CD4-positive, alpha-beta T cell treated with Interleukin-21 for 1 hour (primary cell): ENCODE measurements around the gene KAT2B.

Source experiments
- DNase-seq: peaks from one replicate; pipeline ENCODE4 v3.0.0-alpha.2; 2020

KAT2B gene

DNA sequence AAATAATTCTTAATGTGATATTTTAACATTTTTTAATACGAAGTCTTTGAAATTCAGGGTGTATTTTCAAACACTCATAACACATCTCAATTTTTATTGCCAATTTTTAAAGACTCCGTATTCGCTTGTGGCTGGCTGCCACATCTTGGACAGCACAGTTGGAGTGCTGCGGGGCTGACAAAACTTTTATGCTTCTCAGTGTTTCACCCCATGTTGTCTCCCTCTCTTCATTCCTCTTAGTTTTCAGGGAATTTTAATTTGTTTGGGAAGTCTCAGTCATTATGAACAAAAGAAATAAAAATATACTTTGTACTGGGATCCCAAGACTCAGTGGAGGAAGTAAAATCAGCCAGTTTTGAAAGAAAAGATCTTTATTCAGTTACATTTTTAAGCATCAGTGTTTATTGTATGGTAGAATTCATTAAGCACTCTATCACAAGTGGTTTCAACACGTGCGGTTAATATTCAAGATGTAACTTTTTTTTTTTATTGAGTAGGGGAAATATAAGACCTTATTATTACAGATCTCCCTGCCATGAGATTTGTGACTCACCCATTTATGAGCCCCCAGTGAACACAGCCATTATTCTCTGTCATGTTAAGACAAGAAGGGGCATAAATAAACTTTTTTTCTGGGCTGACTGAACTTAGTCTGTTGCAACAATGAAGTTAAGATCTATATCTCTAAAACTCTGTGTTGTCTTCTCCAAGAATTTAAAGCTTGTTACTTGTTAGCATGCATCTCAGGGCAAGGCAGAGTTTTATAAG lies 26.8 kb downstream of the KAT2B start:
- DNase-seq: no peak

DNA sequence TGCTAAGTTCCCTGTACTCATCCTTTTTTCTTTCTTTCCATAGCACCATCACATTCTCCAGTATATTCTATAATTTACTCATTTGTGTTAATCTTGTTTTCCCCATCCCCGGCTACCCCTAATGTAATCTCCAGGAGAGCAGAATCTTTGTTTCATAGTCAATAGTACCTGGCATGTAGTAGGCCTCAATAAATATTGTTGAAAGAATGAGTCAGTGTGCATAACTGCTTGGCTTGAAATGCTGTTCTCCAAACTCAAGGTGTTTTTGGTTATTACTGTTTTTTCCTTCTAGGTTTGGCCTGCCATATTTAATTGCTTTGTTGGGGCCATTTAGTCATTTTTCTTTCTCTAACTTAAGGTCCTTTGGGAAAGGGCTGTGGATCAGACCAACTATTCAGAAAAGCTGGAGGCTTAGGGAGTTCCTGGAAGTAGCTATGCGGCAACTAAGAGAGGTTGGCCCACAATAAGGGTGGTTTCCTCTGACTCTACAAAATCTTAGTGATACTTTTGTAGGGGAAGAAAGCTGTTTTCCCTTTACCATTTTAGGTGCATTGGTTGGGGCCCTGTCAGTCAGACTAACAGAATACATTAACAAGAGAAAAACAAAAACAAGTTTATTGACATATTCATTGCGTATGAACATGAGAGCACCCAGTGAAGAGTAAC lies 28.4 kb downstream of the KAT2B start:
- DNase-seq: no peak

DNA sequence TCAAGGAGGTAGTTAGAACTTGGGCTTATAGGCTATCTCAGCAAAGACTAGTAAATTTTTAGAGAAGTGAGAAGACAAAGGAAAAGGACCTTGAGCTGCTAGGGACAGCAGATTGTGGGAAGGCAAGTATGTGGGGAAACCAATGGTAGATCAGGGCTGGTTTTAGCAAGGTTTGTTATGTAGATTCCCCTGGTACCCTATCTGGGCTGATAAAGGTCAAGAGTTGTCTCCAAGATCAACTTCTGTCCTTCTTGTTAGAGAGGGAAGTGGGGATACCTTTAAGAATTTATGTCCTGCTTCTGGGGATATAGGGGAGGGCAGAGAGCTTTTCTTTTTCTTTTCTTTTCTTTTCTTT lies 28.9 kb downstream of the KAT2B start:
- DNase-seq: no peak

DNA sequence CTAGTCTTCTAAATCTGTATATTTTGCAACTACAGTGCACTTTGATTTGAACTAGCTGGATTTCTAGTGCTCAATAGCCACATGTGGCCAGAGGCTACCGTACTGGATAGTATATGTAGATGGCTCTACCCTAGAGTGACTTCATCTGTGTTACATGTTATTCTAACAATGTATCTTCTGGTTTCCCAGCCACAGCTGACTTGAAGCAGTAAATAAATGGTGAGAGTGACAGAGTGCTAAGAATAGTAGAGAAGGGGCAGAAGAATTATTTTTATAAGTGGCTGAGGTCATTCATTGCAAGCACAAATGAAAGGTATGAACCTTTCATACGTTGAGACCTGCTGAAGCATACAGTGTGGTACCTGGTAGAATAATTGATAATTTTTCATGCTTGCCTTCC lies 30.9 kb downstream of the KAT2B start:
- DNase-seq: no peak

DNA sequence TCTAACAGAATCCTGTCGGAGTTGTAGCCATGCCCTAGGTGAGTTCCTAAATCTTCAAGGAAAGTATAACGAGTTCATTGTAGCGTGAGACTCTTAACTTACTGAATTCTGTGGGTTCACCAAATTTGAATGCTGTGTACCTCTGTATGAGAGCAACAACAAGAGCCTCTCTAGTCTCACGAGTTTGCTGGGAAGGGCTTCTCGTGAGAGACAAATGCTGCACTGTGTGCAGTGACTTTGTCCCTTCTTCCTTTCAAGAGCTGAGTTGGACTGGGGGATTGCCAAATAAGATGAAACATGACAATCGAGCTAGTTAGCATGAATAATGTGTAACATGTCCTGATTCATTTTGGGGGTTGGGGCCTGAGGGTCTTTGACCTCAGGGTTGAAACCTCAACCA lies 32.2 kb downstream of the KAT2B start:
- no peak for DNase-seq

DNA sequence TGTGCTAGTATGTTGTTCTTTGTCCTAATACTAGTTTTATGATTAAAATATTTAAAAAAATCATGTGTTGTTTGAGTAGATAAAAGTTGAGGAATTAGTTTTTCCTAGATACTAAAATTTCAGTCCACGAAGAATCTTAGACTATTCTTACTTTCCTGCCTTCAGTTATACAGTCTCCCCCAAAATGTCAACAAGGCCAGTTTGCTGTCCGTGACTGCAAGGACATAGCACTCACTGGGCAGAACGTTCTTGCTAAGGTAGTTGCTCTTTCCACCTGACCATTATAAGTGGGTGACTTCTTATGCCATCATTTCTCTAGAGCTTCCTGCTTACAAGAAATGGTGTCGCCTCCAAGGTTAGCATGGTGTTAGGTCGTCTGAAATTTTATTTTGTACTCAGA lies 32.8 kb downstream of the KAT2B start:
- no peak for DNase-seq

DNA sequence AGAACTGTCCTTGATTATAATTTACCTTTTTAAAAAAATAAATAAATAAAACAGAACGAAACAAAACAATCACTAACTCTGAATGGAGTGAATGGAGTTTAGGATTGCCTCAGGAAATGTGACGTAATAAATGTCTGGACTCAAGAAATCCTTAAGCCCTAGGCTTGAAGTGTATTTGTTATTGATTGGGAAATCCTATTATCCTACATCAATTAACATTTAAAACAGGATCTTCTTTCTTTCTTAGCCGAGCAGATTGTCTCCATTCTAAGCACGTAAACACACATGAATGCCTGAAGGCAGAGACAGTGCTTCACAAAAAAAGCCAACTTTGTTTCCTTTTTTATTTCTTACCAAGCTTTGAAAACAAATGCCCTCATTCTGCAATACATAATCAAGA lies 33.4 kb downstream of the KAT2B start:
- no peak for DNase-seq

DNA sequence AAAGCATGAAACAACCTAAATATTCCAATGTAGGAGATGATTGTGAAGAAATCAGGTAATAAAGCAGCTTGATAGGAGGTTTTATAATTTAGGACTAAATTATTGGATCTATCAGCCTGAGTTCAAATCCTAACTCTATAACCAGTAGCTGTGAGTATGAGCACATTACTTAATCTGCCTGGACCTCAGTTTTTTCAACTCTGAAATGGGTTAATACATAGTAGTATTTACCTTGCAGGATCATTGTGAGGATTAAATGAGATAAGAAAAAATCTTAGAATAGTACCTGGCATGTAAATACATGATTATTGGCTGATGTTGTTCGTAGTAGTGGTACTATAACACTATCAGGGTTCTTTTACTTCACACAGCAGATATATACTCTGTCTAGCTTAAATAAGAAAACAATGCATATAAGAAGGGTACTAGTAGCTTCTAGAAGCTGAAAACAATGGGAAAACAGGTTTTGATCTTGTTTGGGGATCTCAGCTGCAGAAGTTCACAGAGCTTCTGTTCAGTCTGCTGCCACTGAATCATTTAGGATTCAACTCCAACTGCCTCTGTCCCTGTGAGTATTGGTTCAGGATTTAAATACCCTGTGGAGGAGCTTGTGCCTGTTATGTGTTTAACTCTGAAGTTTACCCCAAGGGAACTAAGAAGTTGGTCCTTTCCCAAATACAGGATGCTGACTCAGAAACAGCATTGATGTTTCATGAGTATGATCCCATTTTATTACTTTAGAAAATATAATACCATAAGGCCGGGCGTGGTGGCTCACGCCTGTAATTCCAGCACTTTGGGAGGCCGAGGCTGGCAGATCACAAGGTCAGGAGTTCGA lies 34.2 kb downstream of the KAT2B start:
- DNase-seq: no peak

DNA sequence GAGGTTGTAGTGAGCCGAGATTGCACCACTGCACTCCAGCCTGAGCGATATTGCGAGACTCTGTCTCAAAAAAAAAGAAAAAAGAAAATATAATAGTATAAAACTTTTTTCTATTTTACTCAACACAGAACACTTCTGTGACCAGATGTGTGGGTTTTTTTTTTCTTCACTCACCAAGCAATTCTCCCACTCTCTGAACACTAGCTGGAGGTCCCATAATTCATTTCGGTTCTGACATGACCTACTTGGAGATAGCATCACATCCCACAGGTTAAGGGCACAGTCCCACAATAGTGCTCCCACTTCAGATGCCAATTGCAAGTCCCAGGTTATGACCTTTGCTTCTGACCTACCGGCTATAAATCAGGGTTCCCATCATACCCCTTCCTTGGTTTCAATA lies 35.0 kb downstream of the KAT2B start:
- no peak for DNase-seq

DNA sequence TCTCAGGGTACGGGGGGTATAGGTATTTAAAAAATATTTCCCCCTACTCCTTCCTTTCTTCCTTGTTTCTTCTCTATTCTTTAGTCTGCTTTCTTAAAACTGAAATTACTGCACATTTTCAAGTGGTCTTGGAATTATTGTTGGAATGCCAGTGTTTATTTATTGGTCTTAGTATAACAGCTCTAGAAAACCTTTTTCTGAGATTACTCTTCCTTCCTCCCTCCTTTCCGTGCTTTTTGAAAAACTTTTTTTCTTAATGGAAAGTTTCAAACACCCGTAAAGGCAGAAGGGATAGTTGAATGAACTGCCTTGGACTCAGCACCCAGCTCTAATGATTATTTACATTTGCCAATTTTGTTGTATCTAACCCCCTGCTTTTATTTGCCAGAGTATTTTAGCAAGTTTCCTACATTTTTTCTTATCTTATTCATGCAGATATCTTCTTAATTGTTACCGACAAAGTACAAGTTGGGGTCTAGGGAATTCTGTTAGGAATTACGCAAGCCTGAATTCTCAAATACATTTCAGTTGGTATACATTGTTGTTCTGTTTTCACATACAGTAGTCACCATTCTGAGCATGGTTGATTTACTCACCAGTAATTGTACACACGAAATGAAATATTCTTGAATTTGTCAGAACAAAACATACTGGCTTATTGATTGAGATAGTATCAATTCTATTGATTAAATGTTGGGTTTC lies 36.2 kb downstream of the KAT2B start:
- no peak for DNase-seq

DNA sequence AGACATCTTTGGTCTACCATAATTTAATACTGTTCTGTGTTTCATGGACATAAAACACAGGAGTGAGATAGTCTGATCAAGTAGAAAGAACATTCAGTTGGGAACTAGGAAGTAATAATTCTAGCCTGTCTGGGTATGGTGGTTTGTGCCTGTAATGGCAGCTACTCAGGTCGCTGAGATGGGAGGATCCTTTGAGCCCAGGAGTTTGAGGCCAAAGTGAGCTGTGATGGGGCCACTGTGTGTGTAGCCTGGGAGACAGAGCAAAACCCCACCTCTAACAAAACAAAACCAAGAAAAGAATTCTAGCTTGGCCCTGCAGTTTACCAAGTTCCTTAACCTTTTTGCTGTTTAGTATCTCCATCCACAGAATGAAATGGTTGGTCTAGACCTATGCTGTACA lies 36.8 kb downstream of the KAT2B start:
- no peak for DNase-seq

DNA sequence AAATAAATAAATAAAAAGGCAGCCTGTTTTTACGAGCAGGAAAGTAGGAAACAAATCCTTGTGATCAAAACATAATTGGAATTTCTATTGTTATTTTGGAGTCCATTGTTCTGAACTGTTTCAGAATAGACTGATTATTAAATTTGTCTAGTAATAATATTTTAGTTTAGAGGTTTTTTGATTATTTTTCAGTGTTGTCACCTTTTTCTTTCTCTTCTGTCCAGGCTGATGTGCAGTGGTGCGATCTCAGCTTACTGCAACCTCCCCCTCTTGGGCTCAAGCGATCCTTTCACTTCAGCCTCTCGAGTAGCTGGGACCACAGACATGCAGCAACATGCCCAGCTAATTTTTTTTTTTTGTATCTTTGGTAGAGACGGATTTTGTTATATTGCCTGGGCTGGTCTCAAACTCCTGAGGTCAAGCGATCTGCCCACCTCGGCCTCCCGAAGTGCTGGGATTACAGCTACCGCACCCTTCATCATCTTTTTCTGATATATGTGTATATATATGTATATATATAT lies 38.0 kb downstream of the KAT2B start:
- DNase-seq: no peak

DNA sequence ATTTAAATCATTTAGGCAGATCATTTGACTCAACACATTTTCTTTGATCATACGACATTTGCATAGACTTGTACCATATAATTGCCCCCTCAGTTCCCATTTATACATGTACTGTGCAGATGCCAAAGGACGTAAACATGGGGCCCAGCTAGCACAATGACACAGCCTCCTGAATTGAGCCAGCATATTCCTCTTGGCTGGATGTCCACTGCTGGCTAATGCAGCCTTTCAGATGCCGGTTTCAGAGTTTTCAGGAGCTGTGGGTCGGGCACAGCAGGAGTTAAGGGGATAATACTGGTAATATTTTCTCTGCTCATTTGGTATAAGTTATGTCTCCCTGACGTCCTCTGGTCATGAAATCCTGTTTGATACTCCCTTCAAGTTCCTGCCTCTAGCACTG lies 39.4 kb downstream of the KAT2B start:
- DNase-seq: no peak

DNA sequence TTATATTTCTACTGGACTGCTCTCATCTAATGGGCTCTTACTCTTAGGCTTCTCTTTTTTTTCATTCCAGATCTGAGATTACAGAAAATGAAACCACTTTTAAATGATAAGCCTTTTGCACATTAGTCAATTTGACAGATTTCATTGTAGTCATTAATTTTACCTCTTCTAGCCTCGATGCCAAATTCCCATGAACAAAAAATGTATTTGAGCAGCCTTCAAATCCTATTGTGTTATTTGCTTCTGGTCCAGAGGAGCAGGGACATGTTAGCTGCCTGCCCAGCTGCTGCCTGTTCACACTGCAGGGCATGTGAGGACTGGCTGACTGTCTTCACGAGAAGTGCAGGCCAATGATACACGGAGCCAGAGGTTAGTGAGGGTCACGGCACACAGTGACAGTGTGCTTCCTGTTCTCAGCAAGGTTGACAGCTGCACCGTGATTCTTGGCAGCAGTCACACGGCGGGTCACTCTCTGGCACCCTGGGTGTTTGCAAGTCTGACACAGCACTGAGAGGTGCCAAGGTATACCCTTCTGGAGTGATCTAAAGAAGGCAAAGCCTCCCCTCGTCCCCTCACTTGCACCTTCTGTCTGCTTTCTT lies 40.8 kb downstream of the KAT2B start:
- DNase-seq: peak; percentile 50

DNA sequence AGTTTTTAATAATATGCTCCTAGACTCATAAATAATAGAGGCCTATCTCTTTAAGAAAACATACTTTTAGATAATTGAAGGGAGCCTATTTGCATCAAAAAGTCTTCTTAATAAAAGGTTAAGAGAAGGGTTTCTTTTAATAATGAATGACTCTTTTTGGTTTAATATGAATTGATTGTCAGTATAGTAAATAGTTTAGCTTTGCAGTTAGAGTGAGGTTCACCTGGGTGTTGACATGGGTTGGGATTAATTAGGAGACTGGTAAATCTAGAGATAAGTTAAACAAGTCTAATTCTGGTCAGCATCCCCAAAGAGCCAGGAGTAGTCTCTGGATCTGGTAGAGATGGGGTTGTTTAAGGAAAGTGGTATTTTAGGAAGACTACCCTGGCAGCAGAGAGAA lies 43.0 kb downstream of the KAT2B start:
- DNase-seq: no peak

DNA sequence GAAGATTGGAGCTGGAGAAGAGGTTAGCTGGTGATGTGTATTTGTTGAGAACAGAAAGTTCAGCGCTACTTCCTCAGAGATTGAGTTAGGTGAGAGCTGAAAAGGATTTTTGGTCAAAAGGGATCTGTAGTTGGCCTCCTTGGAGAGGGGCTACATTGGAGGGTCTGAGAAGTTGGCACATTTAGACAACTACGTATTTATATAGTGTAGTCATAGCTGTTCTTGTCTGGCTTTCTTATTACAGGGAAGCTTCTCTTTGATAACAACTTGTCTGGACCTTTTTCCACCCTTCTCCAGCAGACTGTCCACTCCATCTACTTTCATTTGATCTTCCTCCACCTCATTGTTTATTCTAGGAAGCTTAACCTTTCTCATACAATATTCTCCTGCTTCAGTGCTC lies 43.7 kb downstream of the KAT2B start:
- DNase-seq: no peak

DNA sequence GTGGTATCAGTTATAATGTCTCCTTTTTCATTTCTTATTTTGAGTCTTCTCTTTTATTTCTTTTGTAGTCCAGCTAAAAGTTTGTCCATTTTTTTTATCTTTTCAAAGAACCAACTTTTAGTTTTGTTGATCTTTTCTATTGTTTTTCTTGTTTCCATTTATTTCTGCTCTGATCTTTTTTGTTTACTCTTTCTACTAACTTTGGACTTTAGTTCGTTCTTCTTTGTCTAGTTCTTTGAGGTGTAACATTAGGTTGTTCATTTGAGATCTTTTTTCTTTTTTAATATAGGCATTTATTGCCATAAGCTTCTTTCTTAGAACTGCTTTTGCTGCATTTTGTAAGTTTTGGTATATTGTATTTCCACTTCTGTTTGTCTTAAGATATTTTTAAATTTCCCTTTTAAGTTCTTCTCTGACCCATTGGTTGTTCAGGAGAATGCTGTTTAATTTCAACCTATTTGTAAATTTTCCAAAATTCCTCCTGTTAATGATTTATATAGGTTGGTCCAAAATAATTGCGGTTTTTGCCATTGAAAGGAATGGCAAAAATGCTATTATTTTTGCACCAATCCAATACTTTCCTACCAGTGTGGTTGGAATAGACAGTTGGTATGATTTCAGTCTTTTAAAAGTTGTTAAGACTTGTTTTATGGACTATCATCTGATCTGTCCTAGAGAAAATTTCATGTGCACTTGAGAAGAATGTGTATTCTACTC lies 51.2 kb downstream of the KAT2B start:
- no peak for DNase-seq

DNA sequence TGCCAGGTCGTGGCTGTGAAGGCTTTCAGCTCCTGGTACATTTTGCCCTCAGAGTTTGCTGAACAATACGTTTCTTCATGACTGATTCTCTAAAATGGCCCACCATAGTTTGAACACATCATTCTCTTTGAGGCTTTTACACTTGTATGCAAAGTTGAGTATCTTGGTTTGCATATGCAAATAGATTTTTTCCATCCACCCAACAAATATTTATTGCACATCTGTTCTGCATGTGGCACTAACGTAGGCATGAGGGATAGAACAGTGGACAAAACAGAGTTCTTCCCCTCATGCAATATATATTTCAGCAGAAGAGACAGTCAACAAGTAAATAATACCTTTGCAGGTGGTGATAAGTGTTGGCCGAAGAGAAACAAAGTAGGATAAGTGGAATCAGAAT lies 55.2 kb downstream of the KAT2B start:
- no peak for DNase-seq

DNA sequence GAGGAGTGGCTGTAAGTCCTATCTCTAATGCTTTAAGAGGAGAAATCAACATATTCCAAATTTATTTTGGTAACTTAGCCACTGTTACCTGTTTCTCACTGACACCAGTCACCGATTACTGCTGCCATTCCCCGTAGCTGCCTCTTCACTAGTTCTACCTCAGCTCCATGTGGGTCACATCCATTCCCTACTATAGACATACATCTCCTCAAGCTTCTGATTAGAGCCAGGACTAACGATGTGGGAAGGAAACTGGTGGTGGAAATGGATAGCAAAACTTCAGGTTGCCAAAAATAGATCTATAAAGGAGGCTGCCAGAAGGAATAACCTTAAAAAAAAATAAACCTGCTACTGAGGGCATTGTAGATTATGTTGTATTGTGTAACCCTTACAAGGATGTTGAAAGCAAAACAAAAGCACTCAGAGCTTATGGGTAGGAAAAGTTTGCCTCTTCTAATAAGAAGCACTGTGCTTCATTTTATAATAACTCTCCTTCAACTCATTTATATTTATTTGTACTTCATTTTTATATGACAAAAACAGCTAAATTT lies 56.0 kb downstream of the KAT2B start:
- DNase-seq: no peak

DNA sequence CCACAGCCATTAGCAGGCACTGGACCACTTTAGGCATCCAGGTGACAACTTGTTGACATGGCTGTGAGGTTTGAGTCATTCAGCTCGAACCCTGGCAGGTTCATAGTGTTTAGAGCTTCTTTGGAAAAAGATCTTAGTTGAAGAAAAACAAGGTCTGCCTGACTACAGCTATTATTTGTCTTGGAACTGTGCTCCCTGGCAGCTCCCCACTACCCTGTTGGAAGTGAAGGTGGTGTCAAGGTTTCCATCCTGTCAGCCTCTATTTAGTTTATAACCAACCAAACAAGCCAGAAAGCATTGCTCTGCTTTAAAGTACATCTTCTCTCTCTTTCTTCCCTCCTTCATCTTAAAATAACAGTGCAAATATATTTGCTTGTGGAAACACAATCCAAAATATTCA lies 56.8 kb downstream of the KAT2B start:
- no peak for DNase-seq

DNA sequence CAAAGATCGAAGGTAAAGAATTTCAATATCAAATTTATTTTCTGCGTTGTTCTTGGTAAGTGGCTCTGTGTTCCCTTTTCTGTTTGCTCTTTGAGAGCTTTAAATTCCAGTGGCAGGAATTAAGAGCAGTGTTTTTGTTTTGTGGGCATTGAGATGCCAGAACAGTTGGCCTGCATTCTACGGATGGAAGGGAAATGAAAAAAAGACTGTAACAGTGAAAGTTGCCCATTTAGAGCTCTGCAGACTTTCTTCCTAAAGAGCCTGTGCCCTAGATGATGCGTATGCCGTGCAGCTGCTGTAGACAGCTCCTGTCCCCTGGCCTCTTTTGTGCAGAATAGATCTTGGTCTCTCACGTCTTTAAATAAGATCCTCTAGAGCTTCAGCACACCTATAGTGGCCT lies 58.8 kb downstream of the KAT2B start:
- no peak for DNase-seq

DNA sequence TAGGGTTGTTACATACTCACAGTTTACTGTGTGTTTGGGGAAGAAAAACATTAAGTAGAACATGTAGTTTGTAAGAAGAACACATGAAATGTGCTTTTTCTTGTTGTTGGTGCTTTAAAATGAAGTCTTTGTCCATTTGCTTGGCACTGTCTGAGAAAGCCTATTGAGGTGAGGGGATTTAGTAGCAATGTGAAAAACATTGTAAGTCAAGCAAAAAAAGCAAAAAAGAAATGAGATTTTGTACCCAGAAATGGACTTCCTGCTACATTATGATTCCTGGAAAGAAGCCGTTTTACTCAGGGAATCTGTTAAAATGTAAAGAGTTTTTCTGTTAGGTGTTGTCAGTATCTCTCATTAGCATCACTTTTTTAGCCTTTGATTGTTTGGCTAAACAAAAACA lies 59.9 kb downstream of the KAT2B start:
- no peak for DNase-seq
